B cell (primary cell): ENCODE measurements around the gene VPS54. TPM values are rescaled to one million over a fixed set of nuclear protein-coding genes. Genes with fewer than 3 reads are reported as not detected.

ENCODE experiments used
- ATAC-seq: fragments of 200-7000 bp; cut with Tn5 transposase; one replicate; pipeline ENCODE4 v1.10.0; 2021; ENCODE audit warnings: low read depth, mild to moderate bottlenecking, moderate number of reproducible peaks, moderate library complexity
- CTCF ChIA-PET: fragments of 350-600 bp; sonication (Branson Sonifier 250); formaldehyde crosslinking; loops from one replicate; lab custom pipeline; 2021; ENCODE audit warnings: antibody characterized with exemption, inconsistent platforms; lab: Charles Lee
- POLR2A ChIA-PET: fragments of 350-600 bp; sonication (Branson Sonifier 250); formaldehyde crosslinking; loops from one replicate; lab custom pipeline; 2021; ENCODE audit warnings: antibody characterized with exemption; lab: Charles Lee
- DNase-seq: peaks from one replicate; pipeline ENCODE4 v3.0.0; 2013
- H2AFZ ChIP-seq: 2 replicates; pipeline ENCODE4 v1.6.1; 2012; ENCODE audit warnings: mild to moderate bottlenecking, low read depth, low read length; ENCODE audit not compliant: insufficient read depth, poor library complexity, severe bottlenecking
- H3K27ac ChIP-seq, 2 donors: 1 replicate in 1 of 2; 2 replicates in 1 of 2; pipeline ENCODE4 v1.5.1; 2012 to 2013; ENCODE audit warnings: low read length in 2 of 2, mild to moderate bottlenecking in 2 of 2, moderate library complexity in 1 of 2
- H3K27me3 ChIP-seq, 4 experiments: fragments of 200-600 bp in 1 of 4; sonication (generic) in 1 of 4; replicated peaks in 1 of 4; 1 replicate in 2 of 4; 2 replicates in 2 of 4; pipeline versions ENCODE4 v1.6.1 to v1.7.0; 2013 to 2016; ENCODE audit warnings: low read length in 3 of 4, mild to moderate bottlenecking in 2 of 4, mixed read lengths in 1 of 4, moderate library complexity in 1 of 4; ENCODE audit not compliant: insufficient read depth in 4 of 4, control insufficient read depth in 3 of 4; ENCODE audit errors: control extremely low read depth in 1 of 4
- H3K36me3 ChIP-seq, 2 experiments: replicated peaks in 1 of 2; 1 replicate in 1 of 2; 2 replicates in 1 of 2; pipeline versions ENCODE4 v1.6.1 to v1.7.1; 2013; ENCODE audit warnings: low read length in 1 of 2; ENCODE audit not compliant: insufficient read depth in 2 of 2, control insufficient read depth in 1 of 2; ENCODE audit errors: control extremely low read depth in 1 of 2, extremely low read depth in 1 of 2
- H3K4me1 ChIP-seq, 2 donors: fragments of 200-600 bp in 1 of 2; sonication (generic) in 1 of 2; 1 replicate in 1 of 2; 2 replicates in 1 of 2; pipeline versions ENCODE4 v1.5.1 to v1.6.1; 2013 to 2017; ENCODE audit warnings: low read length in 2 of 2; ENCODE audit not compliant: control insufficient read depth in 2 of 2, insufficient read depth in 2 of 2
- H3K4me2 ChIP-seq: replicated peaks from 2 replicates; pipeline ENCODE3; 2012; ENCODE audit warnings: mild to moderate bottlenecking, low read depth, low read length; ENCODE audit not compliant: poor library complexity, severe bottlenecking
- H3K4me3 ChIP-seq, 5 experiments: fragments of 200-600 bp in 1 of 5; sonication (generic) in 1 of 5; 1 replicate in 3 of 5; 2 replicates in 2 of 5; pipeline versions ENCODE4 v1.5.1 to v1.7.0; 2011 to 2016; ENCODE audit warnings: low read length in 4 of 5, mild to moderate bottlenecking in 4 of 5, low read depth in 2 of 5, control low read depth in 1 of 5, moderate library complexity in 1 of 5; ENCODE audit not compliant: insufficient read depth in 1 of 5; ENCODE audit errors: control extremely low read depth in 1 of 5, extremely low read depth in 1 of 5
- H3K79me2 ChIP-seq: fragments of 200-600 bp; sonication (generic); one replicate; pipeline ENCODE4 v1.6.0; 2016; ENCODE audit warnings: low read length; ENCODE audit not compliant: control insufficient read depth, insufficient read depth
- H3K9ac ChIP-seq: fragments of 200-600 bp; sonication (generic); 2 replicates; pipeline ENCODE4 v1.6.1; 2017; ENCODE audit warnings: mild to moderate bottlenecking, low read length, moderate library complexity
- H3K9me3 ChIP-seq, 3 donors: one replicate each; pipeline versions ENCODE4 v1.6.1 to v1.7.1; 2013; ENCODE audit warnings: low read length in 2 of 3; ENCODE audit not compliant: control insufficient read depth in 2 of 3, insufficient read depth in 1 of 3; ENCODE audit errors: control extremely low read depth in 1 of 3
- H4K20me1 ChIP-seq: 2 replicates; pipeline ENCODE4 v1.6.0; 2012; ENCODE audit warnings: mild to moderate bottlenecking, low read length; ENCODE audit not compliant: insufficient read depth, control insufficient read depth, poor library complexity, severe bottlenecking
- H3K27ac Mint-ChIP-seq: one replicate; pipeline ENCODE4 v1.8.0; 2021; ENCODE audit warnings: mixed read lengths
- H3K27me3 Mint-ChIP-seq: one replicate; pipeline ENCODE4 v1.8.0; 2021; ENCODE audit warnings: mixed read lengths
- H3K4me1 Mint-ChIP-seq: one replicate; pipeline ENCODE4 v1.8.0; 2021; ENCODE audit warnings: mixed read lengths
- H3K4me3 Mint-ChIP-seq: one replicate; pipeline ENCODE4 v1.8.0; 2021; ENCODE audit warnings: mixed read lengths
- H3K9me3 Mint-ChIP-seq: one replicate; pipeline ENCODE4 v1.8.0; 2022; ENCODE audit warnings: mixed read lengths; ENCODE audit not compliant: insufficient read depth
- CTCF ChIP-seq: fragments of 200-600 bp; IDR thresholded peaks from one replicate; pipeline ENCODE4 v1.8.0; 2022; ENCODE audit warnings: antibody characterized with exemption, mild to moderate bottlenecking
- EZH2 ChIP-seq: IDR thresholded peaks from 2 replicates; pipeline ENCODE4 v1.6.1; 2012; ENCODE audit warnings: borderline replicate concordance, low read depth, mild to moderate bottlenecking, moderate library complexity, low read length; ENCODE audit not compliant: insufficient read depth, poor library complexity, severe bottlenecking
- WGBS: methylation state at CpG from one replicate; pipeline ENCODE4 v1.1.5; 2013; ENCODE audit warnings: missing lambda C conversion rate; ENCODE audit not compliant: insufficient coverage; 5-methylcytosine and 5-hydroxymethylcytosine counted together
- intact Hi-C: fragments of 100-400 bp; cut with micrococcal nuclease; formaldehyde crosslinking; loops from one replicate; pipeline ENCODE4 v1.10.0; 2022
- polyA plus RNA-seq: library from polyadenylated mRNA; depleted of rRNA; stranded (reverse); fragments of >200 nt; gene quantifications from 2 replicates; pipeline ENCODE4 v1.2.3, GENCODE V29; 2012
- total RNA-seq, 2 donors: library from RNA; stranded (reverse); fragments of 120-200 nt in 1 of 2; gene quantifications; 1 replicate in 1 of 2; 2 replicates in 1 of 2; pipeline versions ENCODE4 v1.2.3 to v1.2.4, GENCODE V29; 2013 to 2022

VPS54 gene
- total and polyA plus RNA-seq, 2 donors (not counting 1 experiment from before 2014, with no cell fraction given), result 6.2 to 13.2 TPM

DNA sequence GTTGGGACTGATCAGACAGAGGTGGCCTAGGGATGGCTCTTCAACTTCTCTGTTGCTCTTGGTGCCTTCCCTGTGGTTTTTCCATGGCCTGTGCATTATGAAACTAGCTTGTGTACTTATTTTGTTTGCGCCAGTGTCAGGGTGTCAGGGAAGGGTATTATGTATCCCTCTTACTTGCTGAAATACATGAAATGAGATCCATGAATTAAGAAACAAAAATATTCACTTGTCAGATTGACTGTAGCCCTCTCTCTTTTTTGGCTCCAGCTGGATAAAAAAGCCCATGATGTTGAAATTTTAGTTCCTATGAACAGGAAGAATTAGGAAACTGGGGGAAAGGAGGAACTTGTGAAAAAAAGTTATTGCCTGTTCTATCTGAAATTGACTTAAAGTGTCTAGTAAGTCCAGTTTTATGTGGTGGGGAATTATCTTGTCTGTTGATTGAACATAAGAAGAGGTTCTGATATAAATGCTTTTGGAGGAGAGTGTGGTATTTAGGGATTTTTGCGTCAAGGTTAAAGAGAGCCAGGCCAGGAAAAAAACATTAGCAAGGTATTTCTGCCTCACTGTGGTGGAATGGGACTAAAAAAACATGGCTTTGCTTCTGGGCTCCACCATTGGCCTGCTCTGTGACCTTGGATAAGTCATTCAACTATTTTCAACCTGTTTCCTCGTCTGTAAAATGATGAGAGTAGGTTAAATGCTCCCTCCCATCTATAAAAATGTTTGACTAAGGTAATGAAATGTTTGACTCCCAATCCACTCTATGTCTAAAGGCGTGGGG lies 165.5 kb downstream of the VPS54 start:
- DNase-seq, result no peak
- Mint-ChIP-seq H3K9me3 (no peaks in the 10 kb centered on the region), H3K4me3 (no peak overlapping the region), H3K4me1 (peaks cover 53% of the 10 kb centered on the region), H3K27ac (no peak overlapping the region), H3K27me3 (no peaks in the 10 kb centered on the region)
- TF ChIP-seq EZH2 (no peak), CTCF (no peak)
- 100% methylated on average over 1 of the region's 4 CpGs for WGBS
- no peak for ATAC-seq
- Histone ChIP-seq H4K20me1 (peaks cover 56% of the 10 kb centered on the region), H3K79me2 (peaks cover 61% of the 10 kb centered on the region), H3K4me3 (no peak overlapping the region), H3K4me2 (no peak overlapping the region), H3K27me3 (no peaks in the 10 kb centered on the region), H3K36me3 (peaks cover 4 to 19% of the 10 kb centered on the region in 2 experiments), H3K4me1 (peaks cover 0 to 15% of the 10 kb centered on the region in 2 donors), H3K9ac (no peak overlapping the region), H2AFZ (no peak overlapping the region), H3K9me3 (no peaks in the 10 kb centered on the region), H3K27ac (peak overlapping the region in 1 of 2 donors; percentile 40)
- intact Hi-C loops, result no loop called here
- POLR2A ChIA-PET, result no interaction called here
- CTCF ChIA-PET, result interaction anchor here (0.8 to 2.1 kb wide), 5 partner anchors 7 to 154 kb away, joined by 3 to 14 read pairs (median 4); no protein-coding TSS in a partner anchor

GRCh38 chr2:63851691-63852311 lies 167.4 kb downstream of the VPS54 start:
- no peak overlapping the region for H3K4me2 ChIP-seq
- H3K27ac ChIP-seq, result no peak overlapping the region
- H3K79me2 ChIP-seq, result peaks cover 80% of the 10 kb centered on the region
- Mint-ChIP-seq H3K27ac (no peak overlapping the region), H3K4me3 (no peak overlapping the region), H3K27me3 (no peaks in the 10 kb centered on the region), H3K4me1 (peaks cover 65% of the 10 kb centered on the region), H3K9me3 (no peaks in the 10 kb centered on the region)
- no peak for TF ChIP-seq EZH2
- TF ChIP-seq CTCF, result no peak
- H3K9ac ChIP-seq, result no peak overlapping the region
- ChIA-PET CTCF (interaction anchor here (0.8 to 2.0 kb wide), 4 partner anchors 9 to 159 kb away, joined by 3 to 14 read pairs (median 4); no protein-coding TSS in a partner anchor), POLR2A (no interaction called here)
- H4K20me1 ChIP-seq, result peaks cover 59% of the 10 kb centered on the region
- H3K4me3 ChIP-seq, result no peak overlapping the region
- no peaks in the 10 kb centered on the region for H3K27me3 ChIP-seq
- ATAC-seq (no peak), DNase-seq (no peak)
- intact Hi-C loops, result no loop called here
- H3K36me3 ChIP-seq, result peaks cover 2 to 6% of the 10 kb centered on the region in 2 experiments
- H3K4me1 ChIP-seq, result peaks cover 0 to 15% of the 10 kb centered on the region in 2 donors
- H3K9me3 ChIP-seq, result no peaks in the 10 kb centered on the region
- WGBS, result no CpG with 5 or more reads among the region's 1 CpG
- H2AFZ ChIP-seq, result no peak overlapping the region
